SK-N-SH treated with all-trans-retinoic acid at 6 μM for 48 hours (cell line): ENCODE measurements around the gene BCAR1.

Source experiments
- ATAC-seq: fragments of 200-7000 bp; cut with Tn5 transposase; 3 replicates; pipeline ENCODE4 v1.9.1; 2020; ENCODE audit warnings: mild to moderate bottlenecking, moderate library complexity
- ARNTL ChIP-seq: fragments of 450-650 bp; formaldehyde crosslinking; IDR thresholded peaks from 2 replicates; pipeline ENCODE4 v1.5.0; 2020; ENCODE audit warnings: low read depth, mild to moderate bottlenecking, moderate library complexity, borderline replicate concordance
- BACH2 ChIP-seq: fragments of 250-450 bp; sonication (Bioruptor Pico); IDR thresholded peaks from 2 replicates; pipeline ENCODE4 v1.9.0; 2021; ENCODE audit warnings: mild to moderate bottlenecking, borderline replicate concordance
- CSDC2 ChIP-seq: fragments of 250-450 bp; sonication (Bioruptor Pico); IDR thresholded peaks from 2 replicates; pipeline ENCODE4 v1.5.0; 2020; ENCODE audit warnings: mild to moderate bottlenecking, moderate library complexity
- CSRNP3 ChIP-seq: fragments of 250-450 bp; sonication (Bioruptor Pico); IDR thresholded peaks from 2 replicates; pipeline ENCODE4 v1.5.1; 2021; ENCODE audit warnings: mild to moderate bottlenecking, moderate library complexity
- ESRRG ChIP-seq: fragments of 250-450 bp; sonication (Bioruptor Pico); IDR thresholded peaks from 2 replicates; pipeline ENCODE4 v1.6.1; 2021; ENCODE audit warnings: mild to moderate bottlenecking
- GLIS3 ChIP-seq: fragments of 250-450 bp; sonication (Bioruptor Pico); IDR thresholded peaks from 2 replicates; pipeline ENCODE4 v1.5.0; 2020; ENCODE audit warnings: mild to moderate bottlenecking, moderate library complexity
- OSR1 ChIP-seq: fragments of 250-450 bp; sonication (Bioruptor Pico); IDR thresholded peaks from 2 replicates; pipeline ENCODE4 v1.8.0; 2022; ENCODE audit warnings: moderate library complexity, mild to moderate bottlenecking, inconsistent platforms
- PATZ1 ChIP-seq: fragments of 250-450 bp; sonication (Bioruptor Pico); IDR thresholded peaks from 2 replicates; pipeline ENCODE4 v1.8.0; 2020; ENCODE audit warnings: mild to moderate bottlenecking, moderate library complexity, borderline replicate concordance
- POU6F1 ChIP-seq: fragments of 250-450 bp; sonication (Bioruptor Pico); IDR thresholded peaks from 2 replicates; pipeline ENCODE4 v1.8.0; 2021; ENCODE audit warnings: low read depth, mild to moderate bottlenecking, moderate library complexity, borderline replicate concordance
- PPARA ChIP-seq: fragments of 250-450 bp; sonication (Bioruptor Pico); IDR thresholded peaks from 2 replicates; pipeline ENCODE4 v1.5.0; 2020; ENCODE audit warnings: mild to moderate bottlenecking, borderline replicate concordance
- SNAI2 ChIP-seq: fragments of 250-450 bp; sonication (Bioruptor Pico); IDR thresholded peaks from 2 replicates; pipeline ENCODE4 v1.5.0; 2020; ENCODE audit warnings: mild to moderate bottlenecking, moderate library complexity
- ZC3H10 ChIP-seq: fragments of 250-450 bp; sonication (Bioruptor Pico); IDR thresholded peaks from 2 replicates; pipeline ENCODE4 v1.5.1; 2021; ENCODE audit warnings: mild to moderate bottlenecking, moderate library complexity
- ZFP3 ChIP-seq: fragments of 250-450 bp; sonication (Bioruptor Pico); IDR thresholded peaks from 2 replicates; pipeline ENCODE4 v1.5.0; 2020; ENCODE audit warnings: mild to moderate bottlenecking, moderate library complexity
- ZFP30 ChIP-seq: fragments of 450-650 bp; formaldehyde crosslinking; IDR thresholded peaks from 2 replicates; pipeline ENCODE4 v1.5.0; 2022; ENCODE audit warnings: mild to moderate bottlenecking, moderate library complexity
- ZNF565 ChIP-seq: fragments of 450-650 bp; formaldehyde crosslinking; conservative IDR thresholded peaks from 2 replicates; pipeline ENCODE4 v1.5.0; 2020; ENCODE audit warnings: low read depth, mild to moderate bottlenecking, moderate library complexity
- ZNF8 ChIP-seq: fragments of 450-650 bp; formaldehyde crosslinking; IDR thresholded peaks from 2 replicates; pipeline ENCODE4 v1.5.0; 2020; ENCODE audit warnings: mild to moderate bottlenecking, moderate library complexity

The BCAR1 gene

GRCh38 chr16:75257886-75258806, 6.7 kb upstream of the BCAR1 start (continued):
- TF ChIP-seq SNAI2: no peak

- ATAC-seq: no peak
Measured at GRCh38 chr16:75256696-75257343, 5.4 kb upstream of the BCAR1 start.

GRCh38 chr16:75256059-75256571, 4.7 kb upstream of the BCAR1 start:
- ATAC-seq: no peak
- TF ChIP-seq CSRNP3 (CRISPR knock-in tag) (no peak), ZFP30 (no peak), BACH2 (CRISPR knock-in tag) (no peak), CSDC2 (CRISPR knock-in tag) (no peak), ZC3H10 (no peak), POU6F1 (CRISPR knock-in tag) (no peak), ARNTL (CRISPR knock-in tag) (no peak), ZNF565 (CRISPR knock-in tag) (no peak), PATZ1 (CRISPR knock-in tag) (no peak), OSR1 (CRISPR knock-in tag) (no peak), GLIS3 (no peak), PPARA (CRISPR knock-in tag) (no peak), ESRRG (CRISPR knock-in tag) (no peak)

More at GRCh38 chr16:75256696-75257343, 5.4 kb upstream of the BCAR1 start:
- TF ChIP-seq CSRNP3 (CRISPR knock-in tag) (no peak), ZNF8 (no peak), PATZ1 (CRISPR knock-in tag) (no peak), ARNTL (CRISPR knock-in tag) (no peak), GLIS3 (no peak), ZFP3 (CRISPR knock-in tag) (no peak), CSDC2 (CRISPR knock-in tag) (no peak)

- peak; percentile 27 for ATAC-seq
- TF ChIP-seq ARNTL (CRISPR knock-in tag): no peak
Measured at GRCh38 chr16:75254359-75254837, 3.0 kb upstream of the BCAR1 start.
